ENCODE results near the gene KRTAP25-1. TPM values are rescaled to one million over a fixed set of nuclear protein-coding genes. Genes with fewer than 3 reads are reported as not detected.
A peak's percentile ranks its signal among the peaks of the same experiment; 100 is the strongest.

The KRTAP25-1 gene
- total and polyA plus RNA-seq, 2 of the 8 experiments (the other 6 are each of a cell fraction or from before 2014, with no cell fraction given), result not detected

- no peaks in the 10 kb centered on the region for H3K4me1 ChIP-seq (replicated peaks in 1 of 4; ENCODE audit: control insufficient read depth in 3 of 4, insufficient read depth in 4 of 4, low read length in 3 of 4)
- no peak overlapping the region for H3K18ac ChIP-seq (ENCODE audit: extremely low read depth, low read length)
- H3K9me3 ChIP-seq (ENCODE audit: insufficient read depth in 2 of 2, low read depth in 1 of 2, low read length in 1 of 2), result no peaks in the 10 kb centered on the region
- no peak overlapping the region for H4K8ac ChIP-seq (ENCODE audit: extremely low read depth, insufficient read depth, low read length)
- no peak overlapping the region for H3K14ac ChIP-seq (ENCODE audit: insufficient read length)
- H2BK15ac ChIP-seq (ENCODE audit: low read length), result no peak overlapping the region
- no peak overlapping the region for H3K4me3 ChIP-seq (ENCODE audit: extremely low read depth in 1 of 4, insufficient read depth in 2 of 4, low read depth in 3 of 4, low read length in 4 of 4)
- POLR2A ChIA-PET (ENCODE audit: partially characterized antibody), result no interaction called here
- H3K27me3 ChIP-seq (replicated peaks in 1 of 4; ENCODE audit: control insufficient read depth in 3 of 4, extremely low read depth in 1 of 4, insufficient read depth in 3 of 4, low read length in 3 of 4), result no peaks in the 10 kb centered on the region
- H4K20me1 ChIP-seq (replicated peaks in 1 of 2; ENCODE audit: control insufficient read depth in 1 of 2, insufficient read depth in 2 of 2, low read length in 2 of 2), result no peaks in the 10 kb centered on the region
- H3K9ac ChIP-seq (replicated peaks in 1 of 4; ENCODE audit: extremely low read depth in 1 of 4, low read depth in 3 of 4, low read length in 3 of 4), result no peak overlapping the region
- no peaks in the 10 kb centered on the region for H3K79me1 ChIP-seq (ENCODE audit: low read depth, low read length)
- H3K79me2 ChIP-seq (ENCODE audit: control insufficient read depth in 1 of 2, insufficient read depth in 2 of 2, low read length in 2 of 2), result no peaks in the 10 kb centered on the region
- no peak overlapping the region for H2BK5ac ChIP-seq (ENCODE audit: low read depth, low read length)
- H3K4ac ChIP-seq (replicated peaks; ENCODE audit: insufficient read length, low read depth, low read length), result no peak overlapping the region
- no peak for FAIRE-seq
- H3K36me3 ChIP-seq (ENCODE audit: control insufficient read depth in 2 of 4, insufficient read depth in 4 of 4, low read length in 3 of 4), result no peaks in the 10 kb centered on the region
- H2AFZ ChIP-seq (ENCODE audit: low read length), result peak overlapping the region; percentile 65
- CTCF ChIA-PET (ENCODE audit: partially characterized antibody), result interaction anchor here (0.7 to 3.2 kb wide), 17 partner anchors 8 to 809 kb away, joined by 3 to 12 read pairs (median 4); partner anchors contain the start of genes KRTAP24-1 and KRTAP25-1
- WGBS, 2 experiments (ENCODE audit: extremely low coverage in 1 of 2, insufficient coverage in 1 of 2, insufficient read length in 1 of 2, insufficient replicate concordance in 2 of 2, low coverage in 1 of 2, low lambda C conversion rate in 2 of 2, missing lambda C conversion rate in 1 of 2), result 57% methylated on average over 5 of the region's 5 CpGs; no CpG with 5 or more reads in 1 of the 2 experiments
- H3K56ac ChIP-seq (replicated peaks; ENCODE audit: insufficient read length, low read depth, low read length), result no peak overlapping the region
- H4K5ac ChIP-seq (ENCODE audit: insufficient read length, low read depth, low read length), result no peak overlapping the region
- no peak overlapping the region for H2BK20ac ChIP-seq (ENCODE audit: low read length)
- no peak overlapping the region for H2AK5ac ChIP-seq (ENCODE audit: low read depth, low read length)
- no peak overlapping the region for H3K27ac ChIP-seq (ENCODE audit: low read depth, low read length)
- no peak overlapping the region for H3K23ac ChIP-seq (ENCODE audit: insufficient read length)
- TF ChIP-seq RAD21 (IDR thresholded peaks at IDR 0.05 in 1 of 2, conservative IDR thresholded peaks at IDR 0.05 in 1 of 2; ENCODE audit: low read depth in 2 of 2, low read length in 2 of 2) (peak; percentile 67 to 68), CTCF (IDR thresholded peaks at IDR 0.05; ENCODE audit: control extremely low read depth in 1 of 3, insufficient read depth in 1 of 3, low read depth in 1 of 3, low read length in 3 of 3) (peak in 2 of 3 experiments; percentile 57 to 86; a peak in 3 of 4 replicates), KDM4A (IDR thresholded peaks at IDR 0.05; ENCODE audit: low read depth, low read length, severe bottlenecking) (no peak), PHF8 (conservative IDR thresholded peaks at IDR 0.05; ENCODE audit: low read depth, low read length) (no peak)
- DNase-seq (ENCODE audit: low read depth in 1 of 2, low spot score in 2 of 2), result peak in 1 of 2 experiments; percentile 48
- no peak overlapping the region for H3K4me2 ChIP-seq (ENCODE audit: insufficient read depth in 1 of 2, low read depth in 2 of 2, low read length in 2 of 2)
- no peaks in the 10 kb centered on the region for H3K23me2 ChIP-seq (ENCODE audit: low read depth, low read length)
- no peak overlapping the region for H4K91ac ChIP-seq (replicated peaks; ENCODE audit: insufficient read length, low read length)
- no peak overlapping the region for H2BK12ac ChIP-seq (ENCODE audit: low read depth, low read length)
- no peak overlapping the region for H2BK120ac ChIP-seq (replicated peaks; ENCODE audit: low read depth, low read length)
These were observed 20.6 kb downstream of the KRTAP25-1 start for GRCh38 chr21:30268608-30269197.
